Coronary artery (tissue), 2 donors: Measurements from ENCODE around the gene SLC35F5.
"Not testable (repeated sequence)": the region's sequence is repeated elsewhere in the genome, so short reads cannot be mapped to it uniquely, and the experiment has no call there.

Experiments used
- DNase-seq: peaks from one replicate; pipeline ENCODE4 v3.0.0-alpha.2; 2017; ENCODE audit warnings: low spot score
- H3K27ac ChIP-seq, 2 donors: fragments of 200-600 bp; sonication (generic); one replicate each; pipeline ENCODE4 v1.5.1; 2016 to 2019
- H3K4me3 ChIP-seq: fragments of 200-600 bp; sonication (generic); 2 replicates; pipeline ENCODE4 v1.5.1; 2016; ENCODE audit warnings: mild to moderate bottlenecking, moderate library complexity
- CTCF ChIP-seq: fragments of 200-600 bp; sonication (generic); IDR thresholded peaks from one replicate; pipeline ENCODE4 v1.5.1; 2019; ENCODE audit warnings: antibody characterized with exemption

The SLC35F5 gene

GRCh38 chr2:113677330-113677729 lies 79.1 kb downstream of the SLC35F5 start:
- DNase-seq: no peak
- Histone ChIP-seq H3K27ac (no peak overlapping the region), H3K4me3 (no peak overlapping the region)
- no peak for TF ChIP-seq CTCF

- Histone ChIP-seq H3K27ac (no peak overlapping the region), H3K4me3 (no peak overlapping the region)
- TF ChIP-seq CTCF: no peak
- no peak for DNase-seq
Observed at GRCh38 chr2:113676623-113677266, 79.7 kb downstream of the SLC35F5 start.

- Histone ChIP-seq H3K27ac (no peak overlapping the region), H3K4me3 (no peak overlapping the region)
- no peak for DNase-seq
- TF ChIP-seq CTCF: no peak
Observed at GRCh38 chr2:113675875-113676274, 80.6 kb downstream of the SLC35F5 start.

GRCh38 chr2:113672326-113672932 lies 84.0 kb downstream of the SLC35F5 start:
- Histone ChIP-seq H3K27ac (no peak overlapping the region), H3K4me3 (no peak overlapping the region)
- no peak for TF ChIP-seq CTCF
- DNase-seq: no peak

- DNase-seq, H3K4me3 ChIP-seq, H3K27ac ChIP-seq: not testable (repeated sequence)
Observed at GRCh38 chr2:113669013-113669412, 87.4 kb downstream of the SLC35F5 start.

GRCh38 chr2:113664761-113665533 lies 91.5 kb downstream of the SLC35F5 start:
- not testable (repeated sequence) for H3K27ac ChIP-seq, DNase-seq

GRCh38 chr2:113663285-113664060 lies 93.0 kb downstream of the SLC35F5 start:
- H3K27ac ChIP-seq, H3K4me3 ChIP-seq, DNase-seq: not testable (repeated sequence)

More at GRCh38 chr2:113664761-113665533, 91.5 kb downstream of the SLC35F5 start:
- not testable (repeated sequence) for H3K4me3 ChIP-seq
